ENCODE measurements around the gene TMCC3. TPM values are rescaled to one million over a fixed set of nuclear protein-coding genes. Genes with fewer than 3 reads are reported as not detected.
"Not testable (repeated sequence)": the region's sequence is repeated elsewhere in the genome, so short reads cannot be mapped to it uniquely, and the experiment has no call there.

TMCC3 gene, protein sequence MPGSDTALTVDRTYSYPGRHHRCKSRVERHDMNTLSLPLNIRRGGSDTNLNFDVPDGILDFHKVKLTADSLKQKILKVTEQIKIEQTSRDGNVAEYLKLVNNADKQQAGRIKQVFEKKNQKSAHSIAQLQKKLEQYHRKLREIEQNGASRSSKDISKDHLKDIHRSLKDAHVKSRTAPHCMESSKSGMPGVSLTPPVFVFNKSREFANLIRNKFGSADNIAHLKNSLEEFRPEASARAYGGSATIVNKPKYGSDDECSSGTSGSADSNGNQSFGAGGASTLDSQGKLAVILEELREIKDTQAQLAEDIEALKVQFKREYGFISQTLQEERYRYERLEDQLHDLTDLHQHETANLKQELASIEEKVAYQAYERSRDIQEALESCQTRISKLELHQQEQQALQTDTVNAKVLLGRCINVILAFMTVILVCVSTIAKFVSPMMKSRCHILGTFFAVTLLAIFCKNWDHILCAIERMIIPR
- total RNA-seq (2014; rRNA removed; shearing (Covaris generic)) = 0.62 and 1.3 TPM in 2 replicates

DNA sequence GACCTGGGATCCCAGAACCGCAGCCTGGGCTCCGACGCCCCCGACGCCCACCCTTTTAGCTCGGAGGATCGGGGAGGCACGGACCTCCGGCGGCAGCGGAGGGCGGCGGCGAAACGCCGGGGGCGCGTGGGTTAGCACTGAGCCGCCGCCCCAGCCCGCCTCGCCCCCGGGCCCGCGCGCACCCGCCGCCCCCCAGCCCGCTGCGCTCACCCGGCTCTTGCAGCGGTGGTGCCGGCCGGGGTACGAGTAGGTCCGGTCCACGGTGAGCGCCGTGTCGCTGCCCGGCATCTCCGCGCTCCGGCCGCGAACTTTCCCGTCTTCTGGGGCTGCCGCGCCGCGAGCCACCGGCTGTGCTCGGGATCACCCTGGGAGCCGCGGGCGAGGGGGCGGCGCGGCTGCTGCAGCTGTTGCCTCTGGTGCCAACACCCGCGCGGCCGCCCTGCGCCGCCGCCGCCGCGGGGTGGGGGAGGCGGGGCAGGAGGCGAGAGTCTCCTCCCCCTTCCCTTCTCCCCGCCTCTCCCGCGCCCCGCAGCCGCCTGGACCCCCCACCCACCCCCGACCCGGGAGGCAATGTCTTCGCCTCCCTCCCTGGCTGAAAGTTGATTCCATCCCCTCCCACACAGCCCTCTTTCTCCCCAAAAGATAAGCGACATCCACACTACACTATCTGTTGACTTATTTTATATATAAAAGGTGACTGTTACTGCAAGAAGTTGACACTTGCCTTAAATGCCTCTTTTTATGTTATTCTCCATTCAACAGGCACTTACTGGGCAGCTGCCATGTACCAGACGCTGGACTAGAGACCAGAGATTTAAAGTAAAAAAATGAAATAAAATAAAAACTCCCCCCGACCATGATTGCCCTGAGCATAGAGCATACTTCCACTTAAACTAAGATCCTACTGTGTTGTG, at the start of gene TMCC3:
Gene TMCC3 (minus strand): TSS at position 415 of the 914 bp plus-strand sequence. CDS start 127 bp downstream, at position 288.
- Histone ChIP-seq H3K27me3 (ENCODE audit: control insufficient read depth, insufficient read depth, low read length) (peaks cover 21% of the 10 kb centered on the region), H3K4me3 (ENCODE audit: insufficient read depth, low read depth, low read length) (peak within 1 kb of the TSS; percentile 61), H3K36me3 (replicated peaks; ENCODE audit: control insufficient read depth, insufficient read depth, low read length) (no peaks in the 10 kb centered on the region)
- DNase-seq = peak; percentile 91

DNA sequence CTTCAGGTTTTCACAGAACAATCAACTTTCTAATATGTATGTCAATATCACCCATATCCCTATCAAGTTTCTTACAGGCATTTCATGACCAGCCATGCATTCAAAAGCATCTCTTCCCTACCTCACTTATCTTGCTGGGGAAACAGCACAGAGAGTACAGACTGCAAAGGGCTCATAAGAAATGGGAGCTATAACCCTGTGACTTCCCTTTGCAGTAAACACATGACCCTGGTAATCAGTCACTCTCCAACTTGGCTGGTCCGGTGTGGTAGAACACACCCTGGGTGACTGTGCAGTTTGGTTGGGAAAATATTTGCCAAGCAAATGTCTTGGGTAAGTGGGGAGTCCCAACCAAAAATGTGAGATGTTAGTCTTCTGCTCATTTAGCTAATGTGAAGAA, 49.4 kb upstream of the TMCC3 start:
- no peaks in the 10 kb centered on the region for H3K36me3 ChIP-seq (replicated peaks; ENCODE audit: control insufficient read depth, insufficient read depth, low read length)
- no peak overlapping the region for H3K4me3 ChIP-seq (ENCODE audit: insufficient read depth, low read depth, low read length)
- no peaks in the 10 kb centered on the region for H3K27me3 ChIP-seq (ENCODE audit: control insufficient read depth, insufficient read depth, low read length)
- DNase-seq = no peak

DNA sequence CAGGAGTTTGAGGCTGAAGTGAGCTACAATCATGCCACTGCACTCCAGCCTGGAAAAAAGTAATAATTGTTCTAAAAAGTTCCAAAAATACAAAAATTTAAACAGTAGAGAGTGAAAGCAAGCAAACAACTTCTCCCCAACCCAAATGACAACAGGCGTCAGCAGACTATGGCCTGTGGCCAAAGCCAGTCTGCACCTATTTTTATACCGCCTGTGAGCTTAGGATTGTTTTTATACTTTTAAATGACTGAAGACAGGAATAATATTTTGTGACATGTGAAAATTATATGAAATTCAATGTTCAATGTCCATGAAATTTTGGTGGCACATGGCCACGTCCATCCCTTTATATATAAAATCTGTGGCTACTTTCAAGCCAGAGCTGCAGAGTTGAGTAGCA, 48.2 kb upstream of the TMCC3 start:
- Histone ChIP-seq H3K4me3 (ENCODE audit: insufficient read depth, low read depth, low read length) (no peak overlapping the region), H3K27me3 (ENCODE audit: control insufficient read depth, insufficient read depth, low read length) (no peaks in the 10 kb centered on the region), H3K36me3 (replicated peaks; ENCODE audit: control insufficient read depth, insufficient read depth, low read length) (no peaks in the 10 kb centered on the region)
- DNase-seq = no peak

DNA sequence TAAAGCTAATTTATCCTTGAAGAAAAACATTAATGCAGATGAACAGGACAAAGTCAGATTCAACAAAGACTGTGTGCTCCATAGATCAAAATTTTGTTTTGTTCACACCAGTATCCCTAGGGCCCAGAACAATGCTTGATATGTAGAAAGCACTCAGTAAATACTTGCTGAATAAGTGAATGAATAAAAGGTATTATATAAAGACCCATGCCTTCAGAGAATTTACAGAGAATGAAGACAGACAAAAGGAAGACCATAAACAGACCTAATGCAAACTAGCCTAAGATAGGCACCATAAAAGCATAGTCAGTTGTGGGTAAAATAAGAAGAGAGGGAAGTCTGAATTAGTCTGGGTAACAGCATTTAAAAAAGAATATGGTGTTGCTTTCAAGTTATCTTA, 47.3 kb upstream of the TMCC3 start:
- Histone ChIP-seq H3K36me3 (replicated peaks; ENCODE audit: control insufficient read depth, insufficient read depth, low read length) (no peaks in the 10 kb centered on the region), H3K27me3 (ENCODE audit: control insufficient read depth, insufficient read depth, low read length) (no peaks in the 10 kb centered on the region), H3K4me3 (ENCODE audit: insufficient read depth, low read depth, low read length) (no peak overlapping the region)
- no peak for DNase-seq

DNA sequence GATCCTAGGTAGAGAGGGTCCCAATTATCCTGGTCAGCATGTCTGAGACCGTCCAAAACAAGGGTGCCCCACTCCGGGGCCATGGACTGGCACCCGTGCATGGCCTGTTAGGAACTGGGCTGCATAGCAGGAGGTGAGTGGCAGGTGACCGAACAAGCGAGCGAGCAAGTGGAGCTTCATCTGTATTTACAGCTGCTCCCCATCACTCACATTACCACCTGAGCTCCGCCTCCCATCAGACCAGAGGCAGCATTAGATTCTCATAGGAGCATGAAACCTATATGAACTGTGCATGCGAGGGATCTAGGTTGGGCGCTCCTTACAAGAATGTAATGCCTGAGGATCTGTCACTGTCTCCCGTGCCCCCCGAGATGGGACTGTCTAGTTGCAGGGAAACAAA, 44.4 kb upstream of the TMCC3 start:
- Histone ChIP-seq H3K4me3 (ENCODE audit: insufficient read depth, low read depth, low read length) (no peak overlapping the region), H3K36me3 (replicated peaks; ENCODE audit: control insufficient read depth, insufficient read depth, low read length) (no peaks in the 10 kb centered on the region), H3K27me3 (ENCODE audit: control insufficient read depth, insufficient read depth, low read length) (no peaks in the 10 kb centered on the region)
- no peak for DNase-seq

DNA sequence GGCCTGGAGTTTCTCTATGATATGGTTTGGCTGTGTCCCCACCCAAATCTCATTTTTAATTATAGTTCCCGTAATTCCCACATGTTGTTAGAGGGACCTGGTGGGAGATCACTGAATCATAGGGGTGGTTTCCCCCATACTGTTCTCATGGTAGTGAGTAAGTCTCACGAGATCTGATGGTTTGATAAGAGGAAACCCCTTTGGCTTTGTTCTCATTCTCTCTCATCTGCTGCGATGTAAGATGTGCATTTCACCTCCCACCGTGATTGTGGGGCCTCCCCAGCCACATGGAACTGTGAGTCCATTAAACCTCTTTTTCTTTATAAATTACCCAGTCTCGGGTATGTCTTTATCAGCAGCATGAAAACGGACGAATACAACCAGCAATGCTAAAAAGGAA, 42.5 kb upstream of the TMCC3 start:
- not testable (repeated sequence) for DNase-seq

DNA sequence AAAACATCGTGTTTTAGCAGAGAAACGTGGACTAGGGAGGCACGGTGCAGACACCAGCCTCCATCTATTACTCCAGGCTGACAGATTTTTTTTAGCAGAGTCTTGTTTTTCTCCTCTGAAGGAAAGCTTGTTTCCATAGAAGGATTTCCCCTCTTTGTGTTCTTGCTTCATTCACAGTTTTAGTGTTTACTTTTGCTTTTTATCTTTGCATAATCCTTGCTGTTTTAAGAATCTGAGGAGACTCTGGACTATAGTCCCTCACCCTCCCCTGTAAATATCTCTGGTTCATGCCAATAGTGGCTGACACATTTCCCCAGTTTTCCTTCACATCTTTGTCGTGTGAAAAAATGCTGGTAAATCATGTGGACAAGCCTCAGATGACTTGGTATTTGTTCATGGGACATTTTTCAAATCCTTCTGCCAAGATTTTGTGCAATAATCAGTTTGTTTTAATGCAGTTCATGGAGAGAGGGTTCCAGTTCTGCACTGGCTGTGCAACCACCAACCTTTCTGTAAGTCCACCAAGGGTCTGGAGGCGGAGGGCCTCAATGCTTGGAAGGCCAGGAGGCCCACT, 39.9 kb upstream of the TMCC3 start:
- no peak for DNase-seq
- Histone ChIP-seq H3K4me3 (ENCODE audit: insufficient read depth, low read depth, low read length) (no peak overlapping the region), H3K36me3 (replicated peaks; ENCODE audit: control insufficient read depth, insufficient read depth, low read length) (no peaks in the 10 kb centered on the region), H3K27me3 (ENCODE audit: control insufficient read depth, insufficient read depth, low read length) (no peaks in the 10 kb centered on the region)

More for the DNA sequence above, 42.5 kb upstream of the TMCC3 start:
- not testable (repeated sequence) for H3K27me3 ChIP-seq (ENCODE audit: control insufficient read depth, insufficient read depth, low read length); H3K36me3 ChIP-seq (replicated peaks; ENCODE audit: control insufficient read depth, insufficient read depth, low read length); H3K4me3 ChIP-seq (ENCODE audit: insufficient read depth, low read depth, low read length)

DNA sequence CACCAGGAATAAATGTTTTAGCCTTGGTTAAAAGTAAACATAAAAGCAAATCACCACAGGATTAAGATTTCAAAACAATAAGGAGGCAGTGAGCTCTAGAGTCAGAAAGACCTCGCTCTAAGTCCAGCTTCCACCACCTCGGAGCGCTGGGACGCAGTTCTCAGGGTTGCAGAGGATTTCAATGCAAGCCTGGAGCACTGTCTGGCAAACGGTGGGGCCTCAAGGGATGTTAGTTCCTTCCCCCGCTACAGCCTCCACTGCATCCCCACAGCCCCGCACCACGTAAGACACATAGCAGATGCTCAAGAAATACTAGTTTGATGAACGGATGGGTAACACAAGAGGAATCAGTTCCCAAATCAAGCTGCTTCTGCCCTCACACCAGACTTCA, 39.3 kb upstream of the TMCC3 start:
- Histone ChIP-seq H3K27me3 (ENCODE audit: control insufficient read depth, insufficient read depth, low read length) (no peaks in the 10 kb centered on the region), H3K4me3 (ENCODE audit: insufficient read depth, low read depth, low read length) (no peak overlapping the region), H3K36me3 (replicated peaks; ENCODE audit: control insufficient read depth, insufficient read depth, low read length) (no peaks in the 10 kb centered on the region)
- no peak for DNase-seq

DNA sequence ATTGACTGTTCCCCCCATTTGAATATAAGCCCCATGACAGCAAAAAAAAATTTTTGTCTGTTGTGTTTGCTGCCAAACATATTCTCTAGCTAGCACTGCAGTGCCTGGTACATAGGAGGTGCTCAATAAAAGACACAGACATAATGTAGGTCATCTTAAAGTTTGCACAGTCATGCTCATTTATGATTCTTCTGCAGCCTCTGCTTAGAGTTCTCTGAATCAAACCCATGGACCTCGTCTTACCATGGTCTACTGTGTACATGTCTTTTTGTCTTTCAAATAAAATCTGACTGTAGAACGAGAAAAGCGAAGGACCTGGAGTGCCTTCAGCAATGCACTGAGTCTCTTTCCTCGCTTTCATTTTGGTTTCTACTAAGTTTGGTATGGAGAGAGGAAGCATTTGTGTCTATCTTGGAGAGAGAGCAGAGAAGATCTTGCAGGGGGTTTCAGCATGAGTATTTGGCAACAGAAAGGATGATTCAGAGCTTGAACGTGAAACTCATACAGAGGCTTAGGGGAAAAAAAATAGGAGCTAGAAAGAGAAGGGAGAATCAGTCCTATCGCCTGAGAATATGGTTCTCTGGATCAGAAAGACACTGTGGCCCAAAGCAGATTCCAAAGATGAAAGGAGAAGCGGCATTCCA, 38.8 kb upstream of the TMCC3 start:
- DNase-seq = no peak
- Histone ChIP-seq H3K27me3 (ENCODE audit: control insufficient read depth, insufficient read depth, low read length) (no peaks in the 10 kb centered on the region), H3K36me3 (replicated peaks; ENCODE audit: control insufficient read depth, insufficient read depth, low read length) (no peaks in the 10 kb centered on the region), H3K4me3 (ENCODE audit: insufficient read depth, low read depth, low read length) (no peak overlapping the region)

DNA sequence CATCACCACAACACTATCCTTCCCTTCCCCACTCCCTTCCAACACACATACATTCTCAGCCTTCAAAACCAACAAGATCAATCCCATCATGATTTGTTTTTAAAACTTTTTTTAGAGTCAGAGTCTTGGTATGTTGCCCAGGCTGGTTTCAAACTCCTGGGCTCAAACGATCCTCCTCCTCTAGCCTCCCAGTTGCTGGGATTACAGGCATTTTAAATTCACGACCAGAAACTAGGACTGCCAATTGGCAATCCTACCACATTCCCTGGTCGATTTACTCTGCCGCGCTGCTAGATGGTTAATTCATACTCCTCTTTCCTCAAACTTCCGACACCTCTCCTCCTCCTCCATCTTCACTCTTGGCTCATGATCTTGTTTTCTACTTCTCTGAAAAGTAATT, 37.5 kb upstream of the TMCC3 start:
- Histone ChIP-seq H3K27me3 (ENCODE audit: control insufficient read depth, insufficient read depth, low read length) (no peaks in the 10 kb centered on the region), H3K4me3 (ENCODE audit: insufficient read depth, low read depth, low read length) (no peak overlapping the region), H3K36me3 (replicated peaks; ENCODE audit: control insufficient read depth, insufficient read depth, low read length) (no peaks in the 10 kb centered on the region)
- DNase-seq = no peak

DNA sequence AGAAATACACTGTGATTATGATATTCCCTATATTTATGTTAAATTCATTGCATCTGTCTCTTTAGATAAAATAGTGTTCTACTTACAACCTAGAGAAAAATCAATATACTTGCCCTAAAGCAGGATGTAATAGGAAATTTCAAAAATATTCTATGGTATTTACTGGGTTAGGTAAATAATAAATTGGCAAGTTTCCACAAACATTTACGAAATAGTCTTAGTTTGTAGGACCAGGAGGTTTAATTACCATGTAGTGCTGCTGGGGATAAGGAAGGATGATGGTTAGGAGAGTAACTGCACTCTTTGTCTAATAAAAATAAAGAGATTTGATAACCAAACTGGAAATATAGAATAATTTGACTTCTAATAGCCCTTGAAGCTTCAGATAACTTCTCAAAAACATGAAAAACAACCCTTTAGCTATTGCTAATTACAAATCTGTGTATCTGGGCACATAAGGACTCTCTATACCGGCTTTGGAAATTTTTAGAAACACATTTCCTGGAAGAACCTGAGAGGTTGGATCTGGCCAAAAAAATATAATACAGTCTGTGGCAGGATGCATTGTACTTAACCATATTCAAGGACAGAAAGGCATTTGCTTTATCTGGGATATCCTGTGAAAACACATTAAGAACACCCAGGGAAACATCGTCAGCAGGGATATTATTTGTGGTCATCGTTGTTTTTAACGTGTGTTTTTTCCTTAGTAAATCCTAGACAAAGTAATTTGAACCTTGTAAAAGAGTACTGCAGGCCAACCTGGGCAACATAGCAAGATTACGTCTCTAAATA, 36.7 kb upstream of the TMCC3 start:
- no peak for DNase-seq
- no peaks in the 10 kb centered on the region for H3K27me3 ChIP-seq (ENCODE audit: control insufficient read depth, insufficient read depth, low read length)
- no peak overlapping the region for H3K4me3 ChIP-seq (ENCODE audit: insufficient read depth, low read depth, low read length)
- no peaks in the 10 kb centered on the region for H3K36me3 ChIP-seq (replicated peaks; ENCODE audit: control insufficient read depth, insufficient read depth, low read length)

DNA sequence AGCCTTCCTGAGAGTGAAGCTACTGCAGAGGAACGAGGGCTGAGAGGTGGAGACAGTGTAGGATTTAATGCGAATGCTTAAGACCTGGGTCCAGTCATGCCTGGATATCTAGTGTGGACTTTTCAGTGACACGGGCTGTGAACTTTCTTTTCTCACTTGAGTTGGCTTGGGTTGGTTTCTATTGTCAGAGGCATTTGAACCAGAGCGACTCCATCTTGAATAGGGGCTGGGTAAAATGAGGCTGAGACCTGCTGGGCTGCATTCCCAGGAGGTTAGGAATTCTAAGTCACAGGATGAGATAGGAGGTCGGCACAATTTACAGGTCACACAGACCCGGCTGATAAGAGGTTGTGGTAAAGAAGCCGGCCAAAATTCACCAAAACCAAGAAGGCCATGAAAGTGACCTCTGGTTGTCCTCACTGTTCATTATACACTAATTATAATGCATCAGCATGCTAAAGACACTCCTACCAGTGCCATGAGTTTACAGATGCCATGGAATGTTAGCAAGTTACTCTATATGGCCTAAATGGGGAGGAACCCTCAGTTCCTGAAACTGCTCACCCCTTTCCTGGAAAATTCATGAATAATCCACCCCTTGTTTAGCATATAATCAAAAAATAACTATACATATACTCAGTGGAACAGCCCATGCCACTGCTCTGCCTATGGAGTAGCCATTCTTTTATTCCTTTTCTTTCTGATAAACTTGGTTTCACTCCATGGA, 34.2 kb upstream of the TMCC3 start:
- no peaks in the 10 kb centered on the region for H3K36me3 ChIP-seq (replicated peaks; ENCODE audit: control insufficient read depth, insufficient read depth, low read length)
- no peak for DNase-seq

DNA sequence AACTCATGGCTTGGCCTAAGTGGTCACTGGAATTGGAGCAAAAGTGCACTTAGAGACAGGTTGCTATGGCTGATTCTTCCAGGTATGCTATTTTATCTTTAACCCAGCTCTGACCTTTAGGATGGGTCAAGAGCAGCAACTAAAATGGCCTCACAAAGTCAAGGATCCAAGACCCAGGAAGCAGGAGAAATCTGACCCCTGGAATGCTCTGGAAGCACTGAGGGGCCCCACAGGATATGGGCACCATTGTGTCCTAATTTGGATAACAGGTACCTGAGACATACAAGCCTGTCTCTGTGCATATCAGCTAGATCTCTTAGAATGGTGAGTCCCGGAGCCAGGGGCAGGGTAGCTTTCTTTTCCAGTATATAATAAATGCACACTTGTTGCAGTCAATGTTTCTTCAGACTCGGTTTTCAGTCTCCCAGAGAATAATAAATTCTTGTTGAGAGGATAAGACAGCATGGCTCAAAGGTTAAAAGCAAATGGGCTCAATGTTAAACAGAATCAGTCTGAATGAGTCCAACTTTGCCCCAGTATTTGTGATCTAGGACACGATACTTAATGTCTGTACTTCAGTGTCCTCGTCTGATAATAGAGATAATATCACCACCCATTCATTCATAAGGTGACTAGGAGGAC, 29.3 kb upstream of the TMCC3 start:
- H3K4me3 ChIP-seq (ENCODE audit: insufficient read depth, low read depth, low read length) = no peak overlapping the region
- no peak for DNase-seq
- H3K36me3 ChIP-seq (replicated peaks; ENCODE audit: control insufficient read depth, insufficient read depth, low read length) = no peaks in the 10 kb centered on the region
- no peaks in the 10 kb centered on the region for H3K27me3 ChIP-seq (ENCODE audit: control insufficient read depth, insufficient read depth, low read length)

More for the DNA sequence above, 34.2 kb upstream of the TMCC3 start:
- Histone ChIP-seq H3K27me3 (ENCODE audit: control insufficient read depth, insufficient read depth, low read length) (no peaks in the 10 kb centered on the region), H3K4me3 (ENCODE audit: insufficient read depth, low read depth, low read length) (no peak overlapping the region)

Measured in H7 (cell line).